ENCODE results near the gene ZNF610.

- TF ChIP-seq, protein P1, sequence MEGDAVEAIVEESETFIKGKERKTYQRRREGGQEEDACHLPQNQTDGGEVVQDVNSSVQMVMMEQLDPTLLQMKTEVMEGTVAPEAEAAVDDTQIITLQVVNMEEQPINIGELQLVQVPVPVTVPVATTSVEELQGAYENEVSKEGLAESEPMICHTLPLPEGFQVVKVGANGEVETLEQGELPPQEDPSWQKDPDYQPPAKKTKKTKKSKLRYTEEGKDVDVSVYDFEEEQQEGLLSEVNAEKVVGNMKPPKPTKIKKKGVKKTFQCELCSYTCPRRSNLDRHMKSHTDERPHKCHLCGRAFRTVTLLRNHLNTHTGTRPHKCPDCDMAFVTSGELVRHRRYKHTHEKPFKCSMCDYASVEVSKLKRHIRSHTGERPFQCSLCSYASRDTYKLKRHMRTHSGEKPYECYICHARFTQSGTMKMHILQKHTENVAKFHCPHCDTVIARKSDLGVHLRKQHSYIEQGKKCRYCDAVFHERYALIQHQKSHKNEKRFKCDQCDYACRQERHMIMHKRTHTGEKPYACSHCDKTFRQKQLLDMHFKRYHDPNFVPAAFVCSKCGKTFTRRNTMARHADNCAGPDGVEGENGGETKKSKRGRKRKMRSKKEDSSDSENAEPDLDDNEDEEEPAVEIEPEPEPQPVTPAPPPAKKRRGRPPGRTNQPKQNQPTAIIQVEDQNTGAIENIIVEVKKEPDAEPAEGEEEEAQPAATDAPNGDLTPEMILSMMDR (IDR thresholded peaks at IDR 0.05; ENCODE audit: extremely low read depth in 1 of 2, insufficient read depth in 1 of 2, low read depth in 1 of 2, low read length in 2 of 2), result peak; percentile 30 to 49
- no peak for TF ChIP-seq POLR2AphosphoS5 (IDR thresholded peaks at IDR 0.05; ENCODE audit: insufficient read depth, low read depth, low read length)
- no peak for TF ChIP-seq POLR2A (IDR thresholded peaks at IDR 0.05; ENCODE audit: low read depth, low read length)
- TF ChIP-seq EZH2 (IDR thresholded peaks at IDR 0.05; ENCODE audit: borderline replicate concordance, low read depth, low read length, severe bottlenecking), result no peak
- TF ChIP-seq, protein P2, sequence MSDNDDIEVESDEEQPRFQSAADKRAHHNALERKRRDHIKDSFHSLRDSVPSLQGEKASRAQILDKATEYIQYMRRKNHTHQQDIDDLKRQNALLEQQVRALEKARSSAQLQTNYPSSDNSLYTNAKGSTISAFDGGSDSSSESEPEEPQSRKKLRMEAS (IDR thresholded peaks at IDR 0.05; ENCODE audit: insufficient read depth, insufficient read length), result no peak
Measured at GRCh38 chr19:52343548-52343947, 7.5 kb downstream of the ZNF610 start.

Data from endothelial cell of umbilical vein (primary cell).